ENCODE measurements around the gene TOMM34.

TOMM34 gene

GRCh38 chr20:44924541-44924940 is 35.7 kb downstream of the TOMM34 start:
- no peak for DNase-seq

GRCh38 chr20:44921447-44921846 is 38.8 kb downstream of the TOMM34 start:
- no peak for DNase-seq

GRCh38 chr20:44918761-44919160 is 41.4 kb downstream of the TOMM34 start:
- no peak for DNase-seq

GRCh38 chr20:44918342-44918741 is 41.9 kb downstream of the TOMM34 start:
- no peak for DNase-seq

- DNase-seq, result no peak
Measured at GRCh38 chr20:44917399-44917798, 42.8 kb downstream of the TOMM34 start.

GRCh38 chr20:44916586-44916985 is 43.6 kb downstream of the TOMM34 start:
- no peak for DNase-seq

- no peak for DNase-seq
Measured at GRCh38 chr20:44914924-44915323, 45.3 kb downstream of the TOMM34 start.

- DNase-seq, result no peak
Measured at GRCh38 chr20:44912189-44912588, 48.0 kb downstream of the TOMM34 start.

- DNase-seq, result no peak
Measured at GRCh38 chr20:44911264-44911921, 48.8 kb downstream of the TOMM34 start.

- DNase-seq, result no peak
Measured at GRCh38 chr20:44910690-44911262, 49.4 kb downstream of the TOMM34 start.

GRCh38 chr20:44909872-44910689 is 50.1 kb downstream of the TOMM34 start, which contains the start of gene PABPC1L:
Gene PABPC1L (plus strand): TSS chr20:44910060. CDS start chr20:44910144, 84 bp downstream.
- no peak for DNase-seq

GRCh38 chr20:44908987-44909871 is 51.0 kb downstream of the TOMM34 start:
- DNase-seq, result no peak

GRCh38 chr20:44904377-44904776 is 55.8 kb downstream of the TOMM34 start:
- DNase-seq, result no peak

- DNase-seq, result no peak
Measured at GRCh38 chr20:44901974-44902373, 58.2 kb downstream of the TOMM34 start.

GRCh38 chr20:44900231-44900854 is 59.9 kb downstream of the TOMM34 start:
- DNase-seq, result no peak

GRCh38 chr20:44897133-44897532 is 63.1 kb downstream of the TOMM34 start:
- DNase-seq, result no peak

- peak; percentile 83 for DNase-seq
Measured at GRCh38 chr20:44896583-44896982, 63.6 kb downstream of the TOMM34 start.

- no peak for DNase-seq
Measured at GRCh38 chr20:44894959-44895358, 65.2 kb downstream of the TOMM34 start.
